PFSK-1 (cell line): ENCODE data around the gene CCDC43.

Source experiments
- FOXP2 ChIP-seq: optimal IDR thresholded peaks from 2 replicates; pipeline ENCODE3; 2011; ENCODE audit warnings: borderline replicate concordance, control low read depth, inconsistent platforms; ENCODE audit not compliant: insufficient read depth; ENCODE audit errors: extremely low read length, extremely low read depth
- POLR2AphosphoS5 ChIP-seq: IDR thresholded peaks from 2 replicates; pipeline ENCODE4 v1.6.1; 2012; ENCODE audit warnings: low read depth, mild to moderate bottlenecking, control low read depth, low read length, moderate library complexity
- REST ChIP-seq, 2 experiments: IDR thresholded peaks; 2 replicates each; pipeline versions ENCODE4 v1.6.1 to v1.8.0; 2011 to 2012; ENCODE audit warnings: low read depth in 2 of 2, low read length in 2 of 2, control low read depth in 1 of 2, inconsistent platforms in 1 of 2, mild to moderate bottlenecking in 1 of 2, moderate library complexity in 1 of 2; ENCODE audit not compliant: insufficient read depth in 1 of 2
- SIN3A ChIP-seq: IDR thresholded peaks from 2 replicates; pipeline ENCODE4 v1.6.1; 2012; ENCODE audit warnings: mild to moderate bottlenecking, low read length, moderate library complexity, borderline replicate concordance; ENCODE audit not compliant: insufficient read depth
- TAF1 ChIP-seq: IDR thresholded peaks from 2 replicates; pipeline ENCODE4 v1.6.1; 2012; ENCODE audit warnings: low read length, control low read depth, borderline replicate concordance; ENCODE audit not compliant: insufficient read depth

Gene CCDC43

GRCh38 chr17:44652727-44653126 lies 36.8 kb downstream of the CCDC43 start:
- TF ChIP-seq REST (IDR thresholded peaks at IDR 0.05; ENCODE audit: insufficient read depth in 1 of 2, low read depth in 2 of 2, low read length in 2 of 2) (no peak), TAF1 (no peak), FOXP2 (no peak), SIN3A (no peak), POLR2AphosphoS5 (no peak)

- no peak for TF ChIP-seq REST (IDR thresholded peaks at IDR 0.05; ENCODE audit: insufficient read depth in 1 of 2, low read depth in 2 of 2, low read length in 2 of 2)
- no peak for TF ChIP-seq SIN3A
- no peak for TF ChIP-seq FOXP2
- no peak for TF ChIP-seq TAF1
- no peak for TF ChIP-seq POLR2AphosphoS5
Observed at GRCh38 chr17:44651228-44651627, 38.3 kb downstream of the CCDC43 start.

- no peak for TF ChIP-seq TAF1
- TF ChIP-seq POLR2AphosphoS5, result no peak
Observed at GRCh38 chr17:44648963-44649362, 40.6 kb downstream of the CCDC43 start.

GRCh38 chr17:44647736-44648135 lies 41.8 kb downstream of the CCDC43 start:
- TF ChIP-seq REST (IDR thresholded peaks at IDR 0.05; ENCODE audit: insufficient read depth in 1 of 2, low read depth in 2 of 2, low read length in 2 of 2) (no peak), TAF1 (no peak), POLR2AphosphoS5 (no peak), SIN3A (no peak), FOXP2 (no peak)

GRCh38 chr17:44646280-44646679 lies 43.3 kb downstream of the CCDC43 start:
- TF ChIP-seq SIN3A (no peak), TAF1 (no peak), REST (IDR thresholded peaks at IDR 0.05; ENCODE audit: insufficient read depth in 1 of 2, low read depth in 2 of 2, low read length in 2 of 2) (no peak), POLR2AphosphoS5 (no peak), FOXP2 (no peak)

- TF ChIP-seq SIN3A, result no peak
- TF ChIP-seq REST (IDR thresholded peaks at IDR 0.05; ENCODE audit: insufficient read depth in 1 of 2, low read depth in 2 of 2, low read length in 2 of 2), result no peak
- no peak for TF ChIP-seq POLR2AphosphoS5
- TF ChIP-seq TAF1, result no peak
- TF ChIP-seq FOXP2, result no peak
Observed at GRCh38 chr17:44645341-44645740, 44.2 kb downstream of the CCDC43 start.
